Ecto neural progenitor cell (in vitro differentiated cells): ENCODE measurements around the gene RASGRP3.
"Not testable (repeated sequence)": the region's sequence is repeated elsewhere in the genome, so short reads cannot be mapped to it uniquely, and the experiment has no call there.

Experiments used
- DNase-seq: peaks from one replicate; pipeline ENCODE4 v3.0.0-alpha.2; 2018; ENCODE audit warnings: low spot score

The RASGRP3 gene

DNA sequence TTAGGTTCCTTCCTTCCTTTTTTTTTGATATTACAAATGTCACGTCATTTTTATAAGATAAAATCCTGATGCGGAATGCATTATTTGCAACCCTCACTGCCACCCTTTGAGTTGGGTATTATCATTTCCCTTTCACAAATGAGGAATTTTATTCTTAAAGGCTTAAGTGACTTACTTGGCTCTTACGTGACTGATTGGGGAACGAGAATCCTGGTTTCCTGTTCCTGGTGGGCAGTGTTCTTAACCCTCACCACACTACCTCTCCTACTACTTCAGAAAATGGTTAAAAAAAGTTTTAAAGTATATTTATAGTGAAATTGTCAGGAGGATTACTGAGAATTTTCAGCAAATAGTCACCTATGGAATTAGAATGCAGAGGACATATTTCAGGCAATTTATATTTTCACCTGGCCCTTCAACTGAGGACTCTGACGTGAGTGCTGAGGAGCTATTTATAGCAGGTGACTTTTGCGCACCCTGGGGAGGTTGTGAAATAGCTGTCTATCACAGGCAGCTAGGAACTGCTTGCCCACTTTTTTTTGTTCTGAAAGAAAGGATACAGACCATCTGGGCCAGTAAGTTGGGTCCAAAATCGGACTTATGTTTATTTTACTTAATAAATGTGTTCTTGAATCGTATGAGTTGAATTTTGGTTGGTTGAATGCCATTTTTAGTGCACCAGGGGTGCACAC lies 18.7 kb upstream of the RASGRP3 start:
- DNase-seq = no peak

DNA sequence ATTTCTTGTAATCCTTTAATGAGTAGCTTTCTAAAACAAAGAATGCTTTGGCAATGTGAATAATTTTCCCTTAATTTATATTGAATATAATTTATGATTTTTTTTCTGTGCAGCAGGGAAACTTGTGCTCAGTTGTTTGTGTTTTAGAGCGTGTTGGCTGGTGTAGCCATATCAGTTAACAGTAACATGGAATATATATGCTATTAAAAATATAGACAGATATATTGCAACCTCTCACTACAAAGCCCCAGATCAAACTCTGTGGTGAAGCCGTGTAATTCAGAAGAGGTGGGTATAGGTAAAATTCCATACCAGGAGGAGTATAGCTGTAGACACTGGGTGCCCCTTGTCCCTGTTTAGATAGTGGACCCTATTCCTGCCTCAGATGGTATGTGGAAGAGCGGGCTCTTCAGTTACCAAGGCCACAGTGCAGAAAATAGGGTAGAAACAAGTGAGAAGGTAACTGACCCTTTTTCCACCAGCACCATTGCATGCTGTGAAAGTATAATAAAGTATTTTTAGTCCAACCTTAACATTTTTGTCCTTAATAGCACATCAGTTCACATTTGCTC lies 18.1 kb upstream of the RASGRP3 start:
- no peak for DNase-seq

DNA sequence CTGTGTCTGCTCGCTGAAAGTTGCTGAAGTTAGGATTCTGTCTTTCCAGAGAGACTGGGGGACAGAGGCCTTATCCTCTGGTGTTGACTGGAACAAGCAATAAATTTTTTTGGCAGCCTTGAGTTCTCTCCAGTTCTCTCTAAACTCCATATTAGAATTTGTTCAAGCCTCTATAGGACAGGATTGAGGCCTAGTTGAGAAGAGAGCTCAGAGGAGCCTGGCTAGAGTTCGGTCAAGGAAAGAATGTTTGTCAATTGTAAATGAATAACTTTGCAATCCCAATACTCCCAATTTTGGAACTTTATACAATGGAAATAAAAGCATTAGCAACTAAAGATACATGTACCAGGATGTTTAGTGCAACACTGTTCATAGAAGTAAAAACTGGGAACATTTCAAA lies 16.7 kb upstream of the RASGRP3 start:
- DNase-seq = no peak

DNA sequence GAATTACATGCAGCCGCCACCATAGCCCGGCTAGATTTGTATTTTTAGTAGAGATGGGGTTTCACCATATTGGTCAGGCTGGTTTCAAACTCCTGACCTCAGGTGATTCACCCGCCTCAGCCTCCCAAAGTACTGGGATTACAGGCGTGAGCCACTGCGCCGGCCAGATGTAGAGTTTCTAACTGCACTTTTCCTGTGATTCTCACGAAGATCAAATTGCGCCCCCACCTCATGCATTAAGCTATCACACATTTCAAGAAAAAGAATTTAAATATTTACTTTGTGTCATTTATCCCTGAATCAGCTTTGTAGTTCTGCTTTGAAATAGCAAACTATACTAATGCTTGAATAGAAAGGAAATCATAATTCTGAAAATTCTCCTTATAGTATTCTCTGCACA lies 13.9 kb upstream of the RASGRP3 start:
- not testable (repeated sequence) for DNase-seq

DNA sequence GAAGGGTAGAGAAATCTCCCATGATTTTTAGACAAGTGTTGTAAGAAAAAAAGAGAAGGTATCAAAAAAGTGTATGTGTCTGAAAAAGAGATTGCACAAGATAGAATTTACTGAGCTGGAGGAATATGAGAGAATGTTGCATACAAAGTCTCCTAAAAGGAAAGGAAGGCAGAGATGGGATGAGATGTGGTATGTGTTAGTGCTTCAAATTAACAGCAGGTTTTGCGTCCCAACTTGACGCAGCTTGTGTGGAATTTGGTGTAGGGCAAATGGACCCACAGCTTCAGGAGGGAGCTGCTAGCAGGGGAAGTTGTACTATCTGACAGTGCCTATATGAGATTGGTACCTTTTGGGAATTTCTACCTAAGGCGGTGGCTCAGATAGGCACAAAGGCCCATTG lies 9.0 kb upstream of the RASGRP3 start:
- no peak for DNase-seq

DNA sequence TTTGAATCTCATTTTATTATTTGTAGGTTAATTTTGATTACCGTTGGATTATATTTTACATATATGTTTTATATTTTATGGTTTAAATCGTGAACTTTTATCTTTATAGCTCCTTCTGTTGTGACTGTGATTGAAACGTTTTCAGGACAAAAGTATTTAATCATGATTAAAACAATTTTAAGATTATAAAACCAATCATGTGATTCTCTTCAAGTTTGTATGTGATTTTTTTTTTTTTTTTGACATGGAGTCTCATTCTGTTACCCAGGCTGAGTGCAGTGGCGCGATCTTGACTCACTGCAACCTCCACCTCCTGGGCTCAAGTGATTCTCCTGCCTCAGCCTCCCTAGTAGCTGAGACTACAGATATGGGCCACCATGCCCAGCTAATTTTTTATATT lies 7.2 kb upstream of the RASGRP3 start:
- DNase-seq = no peak

DNA sequence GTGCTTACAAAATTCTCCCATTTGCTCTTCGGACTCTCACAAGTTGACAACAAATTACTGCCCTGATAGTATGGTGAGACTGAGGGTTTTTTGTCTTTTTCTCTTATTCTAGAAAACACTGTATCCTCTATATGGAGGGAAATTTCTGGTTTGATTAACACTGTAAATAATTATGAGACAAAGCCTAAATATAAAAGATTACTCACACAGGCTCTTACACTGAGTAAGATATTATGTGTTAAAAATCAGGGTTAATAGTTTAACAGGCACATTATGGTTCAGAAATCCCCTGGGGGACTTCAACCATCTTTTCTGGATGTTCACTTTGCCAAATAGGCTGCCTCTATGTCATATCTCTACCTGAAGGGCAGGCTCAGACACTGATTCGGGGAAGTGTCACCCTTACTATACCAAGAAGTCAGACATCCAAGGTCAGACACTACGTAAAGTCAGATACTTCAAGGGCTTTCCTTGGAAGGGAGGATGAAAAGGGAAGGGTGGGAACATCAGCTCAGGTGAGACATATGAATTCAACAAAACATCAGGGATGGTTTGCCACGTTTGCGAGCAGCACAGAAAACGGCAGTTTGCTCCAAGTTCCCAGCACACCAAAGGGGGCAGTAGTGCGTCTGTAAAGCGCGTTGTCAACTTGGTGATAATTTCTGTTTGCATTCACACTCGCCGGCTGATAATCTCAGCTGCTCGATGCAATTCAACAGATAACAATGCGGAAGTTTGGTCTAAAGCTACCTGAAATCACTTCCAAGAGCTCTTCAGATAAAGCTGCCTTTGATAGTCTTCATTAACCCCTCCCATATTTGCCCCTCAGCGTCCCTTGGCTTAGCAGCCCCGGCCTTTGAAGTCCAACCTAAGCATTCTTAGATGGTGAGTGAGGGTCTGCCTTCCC lies 972 bp upstream of the RASGRP3 start:
- peak; percentile 71 for DNase-seq

DNA sequence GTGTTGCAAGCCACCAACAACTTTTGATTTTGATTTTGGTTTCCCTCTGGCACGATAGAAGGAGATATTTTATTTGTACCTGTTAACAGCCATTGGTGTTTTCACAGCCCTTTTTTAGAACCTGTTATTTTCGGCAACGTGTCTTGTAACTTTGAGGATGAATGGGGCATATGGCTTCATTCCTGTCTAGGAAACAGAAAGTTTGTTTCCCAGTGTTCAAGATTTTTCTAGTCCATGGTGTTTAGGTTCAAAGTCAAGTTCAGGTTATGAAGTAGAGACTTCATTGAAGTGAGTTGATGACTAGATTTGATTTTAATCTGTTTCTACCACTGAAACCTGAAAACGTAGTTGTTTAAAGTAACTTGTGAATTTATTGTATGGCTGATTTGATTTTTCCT lies 343 bp downstream of the RASGRP3 start:
- DNase-seq = no peak

DNA sequence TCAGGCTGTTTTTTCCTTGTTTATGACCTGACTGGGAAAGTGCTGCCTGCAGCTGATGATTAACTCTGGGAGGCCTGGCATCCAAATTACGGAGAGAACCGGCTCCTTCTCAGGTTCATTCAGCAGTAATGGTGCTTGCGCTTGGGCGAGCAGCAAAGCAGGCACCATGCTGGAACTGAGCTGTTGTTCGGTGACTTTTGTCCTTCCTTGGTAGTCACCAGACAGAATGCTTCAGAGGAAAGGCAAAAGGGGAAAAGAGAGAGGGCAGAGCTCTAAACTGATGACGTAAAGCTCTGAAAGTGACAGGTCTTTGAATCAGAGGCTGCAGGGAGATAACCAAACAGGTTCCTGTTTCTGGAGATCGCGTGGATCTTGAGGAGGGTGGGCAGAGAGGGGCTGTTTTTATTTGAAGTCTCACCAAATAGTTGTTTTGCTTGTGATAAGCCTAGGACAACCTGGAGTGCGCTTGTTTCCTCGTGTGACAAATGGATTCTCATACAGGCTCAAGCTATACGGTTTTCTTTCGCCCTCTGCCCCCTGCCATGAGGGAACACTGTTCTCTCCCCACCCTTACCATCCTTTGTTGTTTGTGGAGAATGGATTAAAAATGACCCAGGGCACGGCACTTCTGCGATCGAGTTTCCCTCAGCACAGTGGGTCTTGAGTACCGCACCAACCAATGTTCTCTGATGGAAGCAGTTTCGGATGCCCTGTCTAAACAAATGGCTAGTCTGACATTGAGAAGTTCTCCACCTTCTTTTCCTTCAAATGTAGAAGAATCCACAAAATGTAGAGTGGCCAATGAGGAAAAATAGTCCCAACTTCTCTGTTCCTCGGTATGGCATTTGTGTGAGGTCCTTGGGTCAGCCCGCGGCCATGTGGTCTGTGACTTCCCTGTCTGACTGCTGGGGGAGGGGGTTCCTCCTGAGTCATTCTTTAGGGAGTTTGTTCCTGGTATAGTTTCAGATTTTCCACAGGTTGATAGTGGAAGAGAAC lies 1.3 kb downstream of the RASGRP3 start:
- DNase-seq = no peak

DNA sequence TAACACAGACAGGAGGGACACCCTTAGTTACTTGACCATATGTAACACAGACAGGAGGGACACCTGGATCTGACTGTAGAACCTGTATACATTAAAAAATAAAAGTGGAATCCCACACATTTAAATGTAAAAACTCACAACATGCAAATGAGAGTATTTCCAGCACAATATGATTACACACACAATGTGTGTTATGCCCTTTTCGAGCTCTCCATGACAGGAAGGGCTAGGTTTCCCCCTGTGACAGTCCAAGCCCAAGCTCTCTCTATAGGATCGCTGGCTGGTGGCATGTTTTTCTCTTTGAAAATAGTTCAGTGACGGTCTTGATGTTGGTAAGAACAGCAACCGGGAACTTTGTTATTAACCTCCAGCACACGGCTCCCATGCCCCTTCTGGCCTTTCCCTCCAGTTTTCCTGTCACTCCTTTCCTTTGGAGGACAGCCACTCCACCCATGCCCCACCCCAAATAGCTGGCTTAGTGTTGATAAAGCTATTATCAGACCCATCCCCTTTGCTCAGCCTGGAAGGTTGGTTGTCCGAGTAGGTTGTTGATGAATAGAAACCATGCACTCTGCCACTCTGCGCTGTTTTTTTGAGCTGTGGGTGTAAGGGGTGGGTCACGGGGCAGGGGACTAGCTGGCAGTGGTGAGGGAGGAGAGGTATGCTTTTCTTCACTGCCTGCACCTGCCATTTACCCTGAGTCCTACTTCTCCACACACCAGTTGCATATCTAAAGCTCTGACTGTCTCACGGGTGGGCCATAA lies 2.7 kb downstream of the RASGRP3 start:
- no peak for DNase-seq

DNA sequence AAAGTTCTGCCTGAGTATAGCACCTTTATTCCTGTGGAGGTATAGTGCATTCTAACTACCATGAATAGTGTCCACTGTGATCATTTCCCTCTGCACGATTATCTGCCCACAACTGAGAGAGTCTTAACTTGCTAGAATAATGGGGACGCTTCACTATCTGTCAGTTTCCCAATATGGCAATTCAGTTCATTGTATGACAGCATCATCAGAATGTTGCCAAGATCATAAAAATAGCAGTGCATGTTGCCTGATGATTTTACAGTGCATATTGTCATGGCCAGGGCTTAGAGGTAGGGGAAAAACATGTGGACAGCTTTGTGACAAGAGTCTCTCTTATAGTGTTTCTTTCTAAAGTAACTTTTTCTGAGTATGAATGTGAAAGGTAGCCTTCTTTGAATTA lies 6.1 kb downstream of the RASGRP3 start:
- DNase-seq = no peak

DNA sequence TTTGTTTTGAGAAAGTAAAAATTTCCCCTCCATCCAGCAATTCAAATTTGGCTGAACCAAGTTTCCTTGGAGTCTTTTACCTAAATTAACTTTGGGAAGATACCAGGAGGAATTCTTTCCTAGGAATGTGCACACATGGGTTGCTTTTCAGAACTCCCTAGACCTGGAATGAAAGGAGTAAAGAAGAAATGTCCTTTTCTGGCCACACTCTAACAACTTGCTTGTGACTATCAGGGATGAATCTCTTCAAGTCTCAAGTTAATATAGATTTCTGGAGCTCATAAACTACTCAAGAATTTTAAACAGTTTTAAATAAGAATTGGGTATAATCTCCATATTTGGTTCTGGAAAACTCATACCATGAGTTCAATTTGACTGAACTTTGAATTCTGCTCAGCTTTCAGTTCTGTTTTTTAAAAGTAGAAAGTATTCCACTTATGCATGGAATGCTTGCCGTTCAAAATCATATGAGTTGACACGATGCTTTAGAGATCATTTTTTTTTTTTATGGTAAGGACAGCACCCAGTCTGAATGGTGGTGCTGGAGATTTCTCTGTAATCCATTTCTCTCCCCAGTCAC lies 7.7 kb downstream of the RASGRP3 start:
- DNase-seq = no peak

DNA sequence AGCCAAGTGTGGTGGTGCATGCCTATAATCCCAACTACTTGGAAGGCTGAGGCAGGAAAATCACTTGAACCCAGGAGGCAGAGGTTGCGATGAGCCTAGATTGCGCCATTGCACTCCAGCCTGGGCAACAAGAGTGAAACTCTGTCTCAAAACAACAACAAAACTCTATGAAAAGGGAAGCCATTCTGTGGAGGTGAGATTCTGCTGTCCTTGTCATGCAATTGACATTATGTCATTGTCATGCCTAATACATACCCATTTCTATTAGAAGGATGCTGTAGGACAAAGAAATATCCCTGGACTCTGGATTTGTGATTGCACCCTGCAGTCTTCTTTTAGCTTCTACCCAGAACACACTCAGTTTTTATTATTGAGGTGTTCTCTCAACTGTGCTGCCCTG lies 8.6 kb downstream of the RASGRP3 start:
- no peak for DNase-seq

DNA sequence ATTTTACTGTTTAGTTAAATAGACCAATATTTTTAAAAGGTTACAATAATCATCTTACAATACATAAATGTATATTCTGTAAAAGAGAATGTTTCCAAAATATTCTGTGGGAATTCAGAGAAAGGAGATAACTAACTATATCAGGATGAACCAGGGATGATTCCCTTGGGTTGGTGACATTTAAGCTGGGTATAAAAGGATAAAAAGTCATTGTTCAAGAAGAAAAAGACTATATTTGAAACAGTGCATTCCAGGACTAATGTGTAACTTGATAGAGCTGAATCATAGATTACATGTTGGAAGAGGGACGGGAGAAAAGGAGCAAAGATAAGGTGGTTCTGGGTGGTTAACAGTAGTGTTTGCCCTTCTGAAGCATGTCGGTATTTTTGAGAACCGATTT lies 10.1 kb downstream of the RASGRP3 start:
- no peak for DNase-seq

DNA sequence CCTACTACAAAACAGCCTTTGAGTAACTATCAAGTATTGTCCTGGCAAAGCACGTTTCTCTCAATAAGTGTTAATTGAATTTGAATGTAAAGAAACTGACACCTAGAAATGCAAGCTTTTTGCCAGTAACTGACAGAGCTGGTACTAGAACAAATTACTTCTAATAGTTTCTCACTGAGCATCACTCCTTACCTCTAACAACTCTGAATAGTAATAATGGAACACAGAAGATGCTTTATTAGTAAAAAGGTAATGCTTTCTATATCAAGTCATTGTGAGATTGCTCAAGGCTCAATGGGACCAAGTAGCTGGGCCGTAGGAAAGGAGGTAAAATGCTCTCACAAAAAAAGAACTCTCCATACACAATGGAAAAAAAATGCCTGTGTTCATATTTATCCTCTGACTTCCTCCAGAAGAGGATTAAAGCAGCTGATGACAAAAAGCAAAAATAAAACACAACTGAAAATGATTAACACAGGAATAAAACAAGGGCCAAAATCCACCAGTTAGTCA lies 11.8 kb downstream of the RASGRP3 start:
- DNase-seq = no peak

DNA sequence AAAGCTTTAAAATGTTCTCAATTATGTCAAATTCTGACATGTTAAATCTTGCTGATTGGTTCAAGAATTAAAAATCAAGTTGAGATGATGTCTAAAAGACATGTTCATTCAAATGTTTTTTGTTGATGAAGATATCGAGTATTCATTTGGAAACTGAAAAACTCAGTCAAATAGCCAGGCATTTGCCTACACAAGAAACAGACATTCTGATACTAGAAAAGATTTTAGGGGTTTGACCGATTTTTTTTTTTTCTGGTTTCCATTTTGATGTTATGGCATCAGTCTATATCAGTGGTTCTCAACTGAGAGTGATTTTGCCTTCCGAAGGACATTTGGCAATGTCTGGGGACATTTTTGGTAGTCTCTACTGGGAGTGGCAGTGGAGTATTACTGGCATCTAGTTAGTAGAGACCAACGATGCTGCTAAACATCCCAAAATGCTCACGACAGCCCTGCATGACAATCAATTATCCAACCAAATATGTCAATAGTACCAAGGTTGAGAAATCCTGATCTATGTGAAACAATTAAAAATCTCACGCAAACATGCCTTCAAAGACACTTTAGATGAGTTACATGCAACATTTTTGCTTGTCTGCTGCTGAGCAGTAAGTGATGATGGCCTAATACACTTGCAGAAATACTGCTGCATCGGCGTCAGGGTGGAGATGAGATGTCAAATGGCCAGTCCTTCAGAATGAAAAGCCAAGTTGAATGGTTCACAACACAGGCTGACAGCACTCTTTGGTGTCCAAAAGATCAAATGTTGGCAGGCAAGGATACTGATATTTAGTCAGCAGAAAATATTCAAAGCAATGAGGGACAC lies 12.5 kb downstream of the RASGRP3 start:
- no peak for DNase-seq

DNA sequence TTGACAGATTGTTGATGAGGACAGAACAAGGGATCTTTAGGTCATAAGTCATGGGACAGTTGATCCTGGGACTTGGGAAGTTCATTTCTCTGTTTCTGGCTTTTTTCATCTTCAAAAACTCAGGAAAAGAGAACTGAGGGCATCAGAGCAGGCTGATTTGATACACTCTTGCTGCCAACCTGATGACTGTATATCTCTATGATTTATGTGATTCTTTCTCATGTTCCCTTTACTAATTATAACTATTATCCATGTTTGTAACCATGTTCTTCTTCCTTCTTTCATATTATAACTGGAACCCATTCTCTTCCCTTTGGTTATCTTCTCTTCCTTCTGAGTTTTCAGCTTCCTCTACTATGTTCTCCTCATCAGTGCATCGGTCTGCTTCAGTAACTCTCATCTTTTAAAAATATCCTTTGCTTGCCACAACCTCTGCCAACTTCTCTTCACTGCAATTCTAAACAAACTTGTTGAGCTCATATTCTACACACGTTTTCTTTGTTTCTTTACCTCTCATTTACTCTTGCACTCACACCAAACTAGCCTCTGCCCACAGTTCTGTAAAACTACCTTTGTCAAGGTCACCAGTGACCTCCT lies 13.5 kb downstream of the RASGRP3 start:
- no peak for DNase-seq

DNA sequence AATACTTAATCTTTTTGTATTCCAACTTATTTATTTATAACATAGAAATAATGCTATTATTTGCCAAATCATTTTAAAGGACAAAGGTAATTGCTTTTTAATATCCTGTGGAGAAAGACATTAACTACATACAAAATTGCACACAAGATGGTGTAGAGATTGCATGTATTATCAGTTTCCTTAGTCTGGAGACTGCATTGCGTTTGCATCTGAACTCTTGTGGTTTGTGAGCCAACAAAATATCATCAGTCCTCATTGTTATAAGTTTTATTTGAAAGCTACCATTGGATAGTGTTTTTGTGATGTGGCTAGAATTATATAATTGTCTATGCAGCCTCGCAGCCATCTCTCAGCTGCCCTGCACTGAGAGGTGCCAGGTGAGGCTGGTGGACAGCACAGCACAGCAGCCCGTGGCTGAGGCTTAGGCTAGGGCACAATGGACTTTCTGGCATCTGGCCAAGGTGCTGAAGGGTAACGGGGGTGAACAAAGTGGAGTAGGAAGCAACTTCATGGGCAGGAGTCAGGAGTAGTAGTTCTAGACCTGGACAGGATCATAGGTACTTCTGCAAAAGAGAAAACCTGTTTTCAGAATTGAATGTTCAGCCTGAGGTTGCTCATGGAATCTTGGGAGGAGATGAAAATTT lies 15.1 kb downstream of the RASGRP3 start:
- no peak for DNase-seq
